Naive thymus-derived CD8-positive, alpha-beta T cell (primary cell): Measurements from ENCODE around the gene NUP35. TPM values are rescaled to one million over a fixed set of nuclear protein-coding genes. Genes with fewer than 3 reads are reported as not detected.

Experiments
- ATAC-seq, 2 donors: fragments of 150-1000 bp; cut with Tn5 transposase in 1 of 2; sonication (Bioruptor Pico), chemical (Tn5 transposase) in 1 of 2; 1 replicate in 1 of 2; 2 replicates in 1 of 2; pipeline ENCODE4 v1.10.0; 2021; ENCODE audit warnings: mild to moderate bottlenecking in 2 of 2, moderate library complexity in 2 of 2
- POLR2A ChIA-PET: fragments of 350-600 bp; sonication (Branson Sonifier 250); formaldehyde crosslinking; loops from one replicate; lab custom pipeline; 2021; ENCODE audit warnings: antibody characterized with exemption; lab: Charles Lee
- DNase-seq, 10 donors: peaks; one replicate each; pipeline versions ENCODE4 v3.0.0 to v3.0.0-alpha.2; 2020 to 2022
- H3K27ac Mint-ChIP-seq, 10 donors: one replicate each; pipeline ENCODE4 v1.8.0; 2020 to 2022; ENCODE audit warnings: mild to moderate bottlenecking in 10 of 10, mixed read lengths in 10 of 10, moderate library complexity in 4 of 10, inconsistent platforms in 1 of 10
- H3K27me3 Mint-ChIP-seq, 5 donors: one replicate each; pipeline ENCODE4 v1.8.0; 2021 to 2022; ENCODE audit warnings: mixed read lengths in 5 of 5
- H3K36me3 Mint-ChIP-seq, 3 donors: one replicate each; pipeline ENCODE4 v1.8.0; 2020 to 2022; ENCODE audit warnings: mixed read lengths in 3 of 3, mild to moderate bottlenecking in 2 of 3, inconsistent platforms in 1 of 3
- H3K4me1 Mint-ChIP-seq, 4 donors: one replicate each; pipeline ENCODE4 v1.8.0; 2021 to 2022; ENCODE audit warnings: mixed read lengths in 4 of 4
- H3K4me3 Mint-ChIP-seq, 10 donors: one replicate each; pipeline ENCODE4 v1.8.0; 2020 to 2022; ENCODE audit warnings: mild to moderate bottlenecking in 10 of 10, mixed read lengths in 10 of 10, moderate library complexity in 6 of 10, inconsistent platforms in 1 of 10
- H3K9me3 Mint-ChIP-seq, 9 donors: one replicate each; pipeline ENCODE4 v1.8.0; 2020 to 2022; ENCODE audit warnings: mixed read lengths in 9 of 9, mild to moderate bottlenecking in 3 of 9, inconsistent platforms in 1 of 9, moderate library complexity in 1 of 9
- polyA plus RNA-seq, 3 donors: library from polyadenylated mRNA; unstranded; fragments of 300-500 nt; fragmentation: Illumina TruSeq; gene quantifications; one replicate each; pipeline ENCODE4 v1.2.3, GENCODE V29; 2021
- total RNA-seq, 8 experiments: library from RNA in 2 of 8; stranded (reverse) in 2 of 8; gene quantifications; one replicate each; pipeline ENCODE4 v1.2.3 and lab custom pipeline; 2021 to 2026

The NUP35 gene
- total and polyA plus RNA-seq, 5 experiments from 2014 or later, result 4.2 to 20.7 (median 8.2) TPM

DNA sequence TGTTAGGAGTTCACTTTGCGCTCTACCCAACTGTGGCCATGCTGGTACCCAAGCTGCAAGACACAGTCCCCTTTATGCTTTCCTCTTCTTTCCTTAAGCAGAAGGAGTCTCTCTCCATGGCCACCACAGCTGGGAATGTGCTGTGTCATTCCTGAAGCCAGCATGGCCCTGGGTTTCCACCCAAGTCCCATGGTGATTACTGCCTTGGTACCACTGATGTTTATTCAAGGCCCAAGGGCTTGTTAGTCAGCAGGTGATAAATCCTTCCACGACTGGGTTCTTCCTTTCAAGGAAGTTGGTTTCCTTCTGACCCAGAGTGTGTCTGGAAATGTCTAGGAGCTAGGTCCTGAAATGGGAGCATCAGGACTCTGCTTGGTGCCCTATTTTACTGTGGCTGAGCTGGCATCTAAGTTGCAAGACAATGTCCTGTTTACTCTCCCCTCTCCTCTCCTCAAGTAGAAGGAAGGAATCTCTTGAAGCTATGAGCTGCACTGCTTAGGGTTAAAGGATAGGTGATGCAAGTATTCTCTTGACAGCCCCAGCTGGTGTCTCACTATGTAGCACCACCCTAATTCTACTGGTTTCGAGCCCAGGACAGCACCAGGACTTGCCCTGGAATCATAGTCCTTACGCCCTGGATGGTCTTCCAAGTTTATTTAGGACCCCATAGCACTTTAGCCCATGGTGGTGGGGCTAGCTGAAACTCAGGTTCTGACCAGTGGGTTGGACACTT lies 18.7 kb upstream of the NUP35 start:
- POLR2A ChIA-PET, result no interaction called here
- Mint-ChIP-seq H3K4me3 (no peak overlapping the region), H3K9me3 (no peaks in the 10 kb centered on the region), H3K36me3 (peaks cover 0 to 6% (median 3%) of the 10 kb centered on the region in 3 donors), H3K27me3 (peaks cover 5 to 29% (median 13%) of the 10 kb centered on the region in 5 donors), H3K4me1 (no peaks in the 10 kb centered on the region), H3K27ac (no peak overlapping the region)
- DNase-seq (no peak), ATAC-seq (no peak)

DNA sequence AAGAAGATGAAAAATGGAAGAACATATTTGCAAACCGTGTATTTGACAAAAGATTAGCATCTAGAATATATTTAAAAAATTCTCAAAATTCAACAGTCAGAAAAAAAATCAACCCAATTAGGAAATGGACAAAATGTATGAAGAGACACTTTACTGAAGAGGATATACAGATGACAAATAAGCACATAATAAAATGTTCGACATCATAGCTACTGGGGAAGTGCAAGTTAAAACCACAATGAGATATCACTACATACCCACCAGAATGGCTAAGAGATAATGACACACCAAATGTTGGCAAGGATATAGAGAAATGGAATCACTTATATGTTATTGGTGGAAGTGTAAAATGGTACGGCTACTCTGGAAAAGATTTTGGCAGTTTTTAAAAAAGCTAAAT lies 11.7 kb upstream of the NUP35 start:
- Mint-ChIP-seq H3K27me3 (peaks cover 7 to 24% (median 19%) of the 10 kb centered on the region in 5 donors), H3K27ac (no peak overlapping the region), H3K9me3 (no peaks in the 10 kb centered on the region), H3K4me3 (no peak overlapping the region), H3K4me1 (no peaks in the 10 kb centered on the region), H3K36me3 (peaks cover 0 to 2% (median 0%) of the 10 kb centered on the region in 3 donors)
- no peak for ATAC-seq
- POLR2A ChIA-PET, result no interaction called here
- DNase-seq, result no peak

DNA sequence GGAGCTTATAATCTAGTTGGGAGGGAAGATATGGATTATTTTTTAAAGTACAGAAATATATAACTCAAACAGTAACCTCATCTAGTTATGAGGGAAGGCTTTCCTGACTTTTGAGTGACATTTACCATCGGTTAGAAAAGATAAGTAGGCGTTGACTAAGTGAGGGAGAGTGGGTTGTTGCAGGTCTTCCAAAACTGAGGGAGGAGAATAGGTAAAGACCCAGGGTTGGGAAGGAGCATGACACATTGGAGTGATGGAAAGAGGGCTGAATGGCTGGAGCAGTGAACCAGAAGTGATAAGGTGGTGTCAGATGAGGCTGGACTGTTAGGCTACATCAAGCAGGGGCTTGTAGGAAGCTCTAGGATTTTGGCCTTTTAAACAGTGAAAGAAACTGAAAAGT lies 10.6 kb upstream of the NUP35 start:
- Mint-ChIP-seq H3K4me1 (no peaks in the 10 kb centered on the region), H3K27ac (no peak overlapping the region), H3K4me3 (no peak overlapping the region), H3K27me3 (peaks cover 7 to 25% (median 22%) of the 10 kb centered on the region in 5 donors), H3K36me3 (peaks cover 0 to 2% (median 0%) of the 10 kb centered on the region in 3 donors), H3K9me3 (no peaks in the 10 kb centered on the region)
- no peak for DNase-seq
- no peak for ATAC-seq
- POLR2A ChIA-PET, result no interaction called here

DNA sequence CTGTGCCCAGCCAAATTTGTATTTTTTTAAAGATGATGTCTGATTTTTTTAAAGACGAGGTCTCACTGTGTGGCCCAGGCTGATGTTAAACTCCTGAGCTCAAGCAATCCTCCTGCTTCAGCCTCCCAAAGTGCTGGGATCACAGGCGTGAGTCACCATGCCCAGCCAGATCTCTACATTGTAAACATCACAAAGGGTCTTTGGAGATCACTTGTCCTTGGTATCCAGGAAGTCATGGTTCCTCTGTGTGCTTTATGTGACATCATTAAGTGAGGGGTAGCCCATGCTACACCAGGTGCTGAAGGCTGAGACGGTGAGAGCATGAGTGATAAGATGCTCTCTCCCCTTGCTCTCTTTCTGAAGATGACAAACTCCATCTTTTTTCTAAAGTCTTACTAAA lies 7.0 kb upstream of the NUP35 start:
- ATAC-seq, result no peak
- Mint-ChIP-seq H3K36me3 (peaks cover 0 to 2% (median 0%) of the 10 kb centered on the region in 3 donors), H3K4me1 (no peaks in the 10 kb centered on the region), H3K4me3 (no peak overlapping the region), H3K27me3 (peaks cover 14 to 52% (median 18%) of the 10 kb centered on the region in 5 donors), H3K9me3 (no peaks in the 10 kb centered on the region), H3K27ac (no peak overlapping the region)
- no peak for DNase-seq
- POLR2A ChIA-PET, result no interaction called here

DNA sequence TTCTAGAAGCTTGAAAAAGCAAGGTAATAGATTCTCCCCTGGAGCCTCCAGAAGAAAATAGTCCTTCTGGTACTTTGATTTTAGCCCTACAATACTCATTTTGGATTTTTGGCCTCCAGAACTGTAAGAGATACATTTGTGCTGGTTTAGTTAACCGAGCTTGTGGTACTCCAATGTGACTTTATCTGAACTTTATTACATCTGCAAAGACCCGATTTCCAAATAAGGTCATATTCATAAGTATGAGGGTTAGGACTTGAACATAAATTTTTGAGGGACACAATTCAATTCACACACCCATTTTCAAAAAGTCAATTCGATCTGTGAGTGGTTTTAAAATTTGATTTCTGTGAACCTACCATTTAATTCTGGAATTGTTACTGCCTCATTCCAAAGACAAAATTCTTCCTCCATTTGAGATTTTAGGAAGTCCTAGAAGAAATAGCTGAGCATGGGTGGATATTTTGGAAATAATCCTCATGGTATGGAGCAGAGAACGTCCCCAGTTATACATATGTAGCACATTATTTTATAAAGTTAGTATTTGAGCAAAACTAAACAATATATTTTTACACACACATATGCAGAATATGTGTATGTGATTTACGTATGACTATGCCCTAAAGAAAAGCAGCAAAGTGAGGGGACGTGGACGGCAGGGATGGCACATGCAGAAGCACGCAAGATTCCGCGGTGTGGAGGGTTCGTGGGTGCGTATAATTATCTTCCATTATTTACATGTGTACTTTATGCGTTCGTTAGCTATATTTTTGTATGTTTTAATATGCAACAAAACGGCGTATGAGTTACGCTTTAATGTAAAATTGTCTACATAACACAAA lies 905 bp upstream of the NUP35 start:
- H3K27me3 Mint-ChIP-seq, result peaks cover 10 to 29% (median 17%) of the 10 kb centered on the region in 5 donors
- DNase-seq, result no peak

DNA sequence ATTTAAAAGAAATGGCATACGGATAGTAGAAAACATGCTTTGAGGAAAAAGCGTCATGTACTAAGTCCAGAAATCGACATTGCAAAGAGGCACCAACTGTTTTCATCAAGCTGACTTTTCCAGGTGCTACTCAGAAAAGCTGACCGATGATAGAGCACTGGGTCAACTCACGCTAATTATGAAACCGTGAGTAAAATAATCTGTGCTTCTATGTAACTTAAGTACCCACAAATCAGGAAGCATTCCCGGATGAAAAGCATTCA lies 353 bp upstream of the NUP35 start:
- peaks cover 0 to 7% (median 3%) of the 10 kb centered on the region in 3 donors for H3K36me3 Mint-ChIP-seq

More for the DNA sequence above, 905 bp upstream of the NUP35 start:
- ATAC-seq, result no peak
- Mint-ChIP-seq H3K4me3 (peak overlapping the region; percentile 86 to 98 (median 96)), H3K9me3 (no peaks in the 10 kb centered on the region), H3K27ac (peak overlapping the region; percentile 93 to 99 (median 98)), H3K4me1 (peaks cover 7 to 38% (median 22%) of the 10 kb centered on the region in 4 donors), H3K36me3 (peaks cover 0 to 4% (median 2%) of the 10 kb centered on the region in 3 donors)
- POLR2A ChIA-PET, result interaction anchor here (0.5 kb wide), 1 partner anchor 69 kb away, joined by 5 read pairs; no protein-coding TSS in a partner anchor

DNA sequence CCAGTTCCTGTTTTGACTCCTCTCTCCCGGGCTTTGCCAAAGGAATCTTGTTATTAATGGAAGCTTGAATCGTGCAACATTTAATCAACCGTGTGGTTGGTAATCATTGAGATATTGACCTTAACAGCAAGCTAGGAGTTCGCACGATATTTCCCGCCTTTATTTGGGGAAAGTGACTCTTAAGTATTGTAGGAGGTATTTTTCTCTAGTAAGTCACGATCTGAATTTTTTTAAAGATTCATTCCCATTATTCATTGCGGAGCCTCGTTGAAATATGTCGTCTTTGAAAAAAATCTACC lies 663 bp downstream of the NUP35 start:
- DNase-seq, result no peak
- Mint-ChIP-seq H3K4me3 (peak overlapping the region; percentile 86 to 98 (median 96)), H3K9me3 (no peaks in the 10 kb centered on the region), H3K4me1 (peaks cover 9 to 47% (median 29%) of the 10 kb centered on the region in 4 donors), H3K36me3 (peaks cover 0 to 13% (median 6%) of the 10 kb centered on the region in 3 donors), H3K27ac (peak overlapping the region; percentile 93 to 99 (median 98)), H3K27me3 (peaks cover 6 to 18% (median 7%) of the 10 kb centered on the region in 5 donors)
- POLR2A ChIA-PET, result interaction anchor here (0.9 kb wide), 1 partner anchor 46 kb away, joined by 3 read pairs; the partner anchor contains the start of gene DUSP19
- ATAC-seq, result no peak

More for the DNA sequence above, 353 bp upstream of the NUP35 start:
- DNase-seq (no peak), ATAC-seq (peak; percentile 17 to 43)
- Mint-ChIP-seq H3K27me3 (peaks cover 10 to 28% (median 11%) of the 10 kb centered on the region in 5 donors), H3K9me3 (no peaks in the 10 kb centered on the region), H3K4me1 (peaks cover 7 to 41% (median 25%) of the 10 kb centered on the region in 4 donors), H3K27ac (peak overlapping the region; percentile 93 to 99 (median 98)), H3K4me3 (peak overlapping the region; percentile 86 to 98 (median 96))
- POLR2A ChIA-PET, result interaction anchor here (0.5 kb wide), 1 partner anchor 69 kb away, joined by 5 read pairs; no protein-coding TSS in a partner anchor

DNA sequence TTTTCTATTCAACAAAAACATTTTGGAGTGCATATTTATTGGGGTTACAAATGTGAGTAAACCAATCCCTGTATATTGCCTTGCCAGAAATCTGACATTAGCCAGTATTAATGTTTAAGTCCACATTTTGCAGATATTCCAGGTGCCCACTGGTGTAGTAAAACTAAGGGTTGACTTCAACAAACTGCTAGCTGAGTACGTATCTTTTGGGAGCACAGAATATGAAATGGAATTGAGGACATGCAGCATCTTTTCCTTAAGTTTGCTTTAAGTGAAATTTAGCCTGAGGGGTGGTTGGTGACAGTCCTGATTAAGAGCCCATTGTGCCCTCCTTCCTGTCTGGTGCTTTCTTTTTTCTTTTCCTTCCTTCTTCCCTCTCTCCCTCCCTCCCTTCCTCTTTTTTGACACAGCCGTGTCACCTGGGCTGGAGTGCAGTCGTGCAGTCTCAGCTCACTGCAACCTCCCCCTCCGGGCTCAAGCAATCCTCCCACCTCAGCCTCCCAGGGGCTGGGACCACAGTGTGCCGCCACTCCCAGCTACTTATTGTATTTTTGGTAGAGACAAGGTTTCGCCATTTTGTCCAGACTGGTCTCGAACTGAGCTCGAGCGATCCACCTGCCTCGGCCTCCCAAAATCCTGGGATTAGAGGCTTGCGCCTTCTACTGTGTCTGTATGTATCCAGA lies 1.6 kb downstream of the NUP35 start:
- ATAC-seq, result no peak
- H3K4me3 Mint-ChIP-seq, result peak overlapping the region; percentile 78 to 98 (median 94)
- POLR2A ChIA-PET, result no interaction called here
- H3K36me3 Mint-ChIP-seq, result peaks cover 0 to 21% (median 8%) of the 10 kb centered on the region in 3 donors
- H3K27ac Mint-ChIP-seq, result peak overlapping the region in 4 of 10 donors; percentile 29 to 93 (median 46)
- H3K9me3 Mint-ChIP-seq, result no peaks in the 10 kb centered on the region
- DNase-seq, result no peak
- H3K27me3 Mint-ChIP-seq, result peaks cover under 1 to 10% (median 5%) of the 10 kb centered on the region in 5 donors
- peaks cover 9 to 49% (median 29%) of the 10 kb centered on the region in 4 donors for H3K4me1 Mint-ChIP-seq

DNA sequence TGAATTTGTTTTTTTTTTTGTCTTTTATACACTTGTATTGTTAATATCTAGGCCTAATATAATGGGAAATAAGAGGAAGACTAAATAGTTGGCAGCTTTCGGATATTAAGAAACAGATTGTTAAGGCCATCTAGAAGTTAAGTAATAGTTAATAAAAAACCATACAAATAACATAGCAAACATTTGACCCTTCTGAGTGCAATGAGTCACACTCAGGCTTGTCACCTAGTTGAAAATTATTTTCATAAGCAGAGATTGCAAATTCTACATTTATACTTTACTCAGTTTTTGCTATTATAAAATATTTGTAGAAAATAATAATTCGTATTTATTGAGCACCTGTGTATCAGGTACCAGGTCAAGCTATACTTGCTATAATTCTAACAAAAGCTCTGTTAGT lies 2.4 kb downstream of the NUP35 start:
- no peak for ATAC-seq
- peaks cover 0 to 7% (median under 1%) of the 10 kb centered on the region in 5 donors for H3K27me3 Mint-ChIP-seq
- peak overlapping the region in 1 of 10 donors; percentile 29 for H3K27ac Mint-ChIP-seq
- POLR2A ChIA-PET, result no interaction called here
- peak overlapping the region in 6 of 10 donors; percentile 78 to 98 (median 93) for H3K4me3 Mint-ChIP-seq
- H3K4me1 Mint-ChIP-seq, result peaks cover 9 to 49% (median 32%) of the 10 kb centered on the region in 4 donors
- H3K9me3 Mint-ChIP-seq, result no peaks in the 10 kb centered on the region
- no peak for DNase-seq
- peaks cover 0 to 29% (median 13%) of the 10 kb centered on the region in 3 donors for H3K36me3 Mint-ChIP-seq

DNA sequence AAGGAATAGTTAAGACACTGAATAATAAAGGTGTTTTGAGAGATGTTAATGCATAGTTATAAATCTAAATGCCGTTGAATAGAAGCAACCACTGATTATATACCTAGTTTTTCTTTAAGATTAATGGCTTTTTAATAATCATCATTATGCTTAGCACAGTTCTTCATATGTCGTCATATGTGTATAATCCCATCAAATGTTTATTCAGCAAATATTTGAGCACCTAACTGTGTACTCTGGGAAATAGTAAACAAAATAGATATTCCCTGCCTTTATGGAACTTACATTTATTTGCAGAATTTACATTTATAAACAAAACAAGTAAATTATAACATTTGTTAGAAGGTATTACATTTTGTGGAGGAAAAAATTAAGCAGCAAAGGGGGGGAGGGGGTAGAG lies 9.8 kb downstream of the NUP35 start:
- Mint-ChIP-seq H3K4me1 (peaks cover 6 to 19% (median 12%) of the 10 kb centered on the region in 4 donors), H3K36me3 (peaks cover 0 to 67% (median 22%) of the 10 kb centered on the region in 3 donors), H3K27me3 (no peaks in the 10 kb centered on the region), H3K9me3 (no peaks in the 10 kb centered on the region), H3K4me3 (no peak overlapping the region), H3K27ac (no peak overlapping the region)
- DNase-seq (no peak), ATAC-seq (no peak)
- POLR2A ChIA-PET, result no interaction called here

DNA sequence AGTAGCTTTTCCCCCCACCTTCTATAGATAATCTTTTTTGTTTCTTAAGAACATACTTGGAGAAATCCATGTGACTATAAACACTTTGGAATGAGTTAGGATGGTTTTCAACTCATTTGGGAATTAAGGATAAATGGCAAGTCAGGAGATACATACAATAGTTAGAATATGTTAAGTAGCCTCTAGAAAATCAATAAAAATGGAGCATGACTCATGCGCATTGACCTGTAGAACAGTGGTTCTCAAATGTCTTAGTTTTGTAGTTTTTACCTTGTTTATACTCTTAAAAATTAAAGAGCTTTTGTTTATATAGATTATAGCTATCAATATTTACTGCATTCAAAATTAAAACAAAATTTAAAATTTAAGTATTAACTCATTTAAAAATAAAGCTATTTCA lies 24.7 kb downstream of the NUP35 start:
- no peaks in the 10 kb centered on the region for H3K27me3 Mint-ChIP-seq
- peaks cover 0 to 8% (median 6%) of the 10 kb centered on the region in 9 donors for H3K9me3 Mint-ChIP-seq
- no peak overlapping the region for H3K4me3 Mint-ChIP-seq
- H3K27ac Mint-ChIP-seq, result no peak overlapping the region
- peaks cover 12 to 81% (median 51%) of the 10 kb centered on the region in 3 donors for H3K36me3 Mint-ChIP-seq
- H3K4me1 Mint-ChIP-seq, result peaks cover 0 to 24% (median 13%) of the 10 kb centered on the region in 4 donors
- POLR2A ChIA-PET, result no interaction called here
- DNase-seq, result no peak
- no peak for ATAC-seq

DNA sequence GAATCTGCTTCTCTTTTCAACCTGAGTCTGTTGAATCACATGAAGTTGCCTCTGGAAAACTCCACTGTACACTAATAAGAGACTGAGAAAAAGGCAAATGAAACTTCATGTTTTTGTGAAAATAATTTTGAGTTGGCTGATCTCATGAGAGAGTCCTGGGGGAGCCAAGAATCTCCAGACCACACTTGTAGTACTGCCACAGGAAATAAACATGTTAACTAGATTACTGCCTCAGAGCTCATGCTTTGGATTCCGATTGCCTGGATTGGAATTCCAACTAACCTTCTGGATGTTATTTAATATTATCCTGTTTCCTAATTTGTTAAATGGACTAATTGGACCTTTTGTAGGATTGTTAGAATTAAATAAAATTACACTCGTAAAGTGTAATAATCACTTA lies 25.2 kb downstream of the NUP35 start:
- Mint-ChIP-seq H3K27me3 (no peaks in the 10 kb centered on the region), H3K4me1 (peaks cover 0 to 22% (median 13%) of the 10 kb centered on the region in 4 donors), H3K36me3 (peaks cover 8 to 81% (median 50%) of the 10 kb centered on the region in 3 donors), H3K4me3 (no peak overlapping the region), H3K9me3 (peaks cover 0 to 4% (median 1%) of the 10 kb centered on the region in 9 donors), H3K27ac (no peak overlapping the region)
- POLR2A ChIA-PET, result no interaction called here
- ATAC-seq (no peak), DNase-seq (no peak)
